ENCODE measurements around the gene KRTAP12-1.

GRCh38 chr21:44710756-44711326 lies 28.9 kb upstream of the KRTAP12-1 start:
- TF ChIP-seq, protein P1, sequence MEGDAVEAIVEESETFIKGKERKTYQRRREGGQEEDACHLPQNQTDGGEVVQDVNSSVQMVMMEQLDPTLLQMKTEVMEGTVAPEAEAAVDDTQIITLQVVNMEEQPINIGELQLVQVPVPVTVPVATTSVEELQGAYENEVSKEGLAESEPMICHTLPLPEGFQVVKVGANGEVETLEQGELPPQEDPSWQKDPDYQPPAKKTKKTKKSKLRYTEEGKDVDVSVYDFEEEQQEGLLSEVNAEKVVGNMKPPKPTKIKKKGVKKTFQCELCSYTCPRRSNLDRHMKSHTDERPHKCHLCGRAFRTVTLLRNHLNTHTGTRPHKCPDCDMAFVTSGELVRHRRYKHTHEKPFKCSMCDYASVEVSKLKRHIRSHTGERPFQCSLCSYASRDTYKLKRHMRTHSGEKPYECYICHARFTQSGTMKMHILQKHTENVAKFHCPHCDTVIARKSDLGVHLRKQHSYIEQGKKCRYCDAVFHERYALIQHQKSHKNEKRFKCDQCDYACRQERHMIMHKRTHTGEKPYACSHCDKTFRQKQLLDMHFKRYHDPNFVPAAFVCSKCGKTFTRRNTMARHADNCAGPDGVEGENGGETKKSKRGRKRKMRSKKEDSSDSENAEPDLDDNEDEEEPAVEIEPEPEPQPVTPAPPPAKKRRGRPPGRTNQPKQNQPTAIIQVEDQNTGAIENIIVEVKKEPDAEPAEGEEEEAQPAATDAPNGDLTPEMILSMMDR (IDR thresholded peaks at IDR 0.05) = no peak
- TF ChIP-seq EZH2 (IDR thresholded peaks at IDR 0.05; ENCODE audit: borderline replicate concordance, insufficient read depth, low read depth, low read length, poor library complexity, severe bottlenecking) = no peak
